D721Med (cell line): ENCODE data around the gene ANGPTL2.

Experiments used
- DNase-seq: peaks from one replicate; pipeline ENCODE4 v3.0.0; 2011; ENCODE audit warnings: low spot score; ENCODE audit not compliant: insufficient read length
- FAIRE-seq: peaks from 2 replicates; lab custom pipeline; 2011; peaks lifted over from hg19 to GRCh38; lab: Jason Lieb, UNC
- TF ChIP-seq, protein P1 (sequence below): IDR thresholded peaks from 2 replicates; pipeline ENCODE4 v1.5.1; 2012; ENCODE audit warnings: mild to moderate bottlenecking, control low read depth; ENCODE audit not compliant: insufficient read depth; ENCODE audit errors: missing control alignments

The ANGPTL2 gene

DNA sequence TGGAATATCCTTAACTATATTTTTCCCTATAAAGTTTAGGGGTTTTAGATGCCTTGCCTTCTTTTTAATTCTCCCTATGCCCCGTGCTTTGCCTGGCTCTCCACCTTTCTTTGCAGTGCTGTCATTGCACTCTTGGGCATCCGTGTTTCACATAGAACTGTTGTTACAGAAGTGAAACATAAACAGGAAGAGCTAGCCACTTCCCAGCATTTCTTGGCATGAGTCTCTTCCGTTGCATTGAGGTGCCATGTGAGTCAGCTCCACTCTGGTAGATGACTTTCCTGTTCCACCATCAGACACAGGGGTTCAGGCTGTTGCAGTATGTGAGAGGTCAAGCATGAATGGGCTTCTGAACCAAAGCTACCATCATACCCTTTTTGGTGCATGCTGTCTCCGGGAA lies 73.4 kb downstream of the ANGPTL2 start:
- no peak for FAIRE-seq
- TF ChIP-seq, protein P1, sequence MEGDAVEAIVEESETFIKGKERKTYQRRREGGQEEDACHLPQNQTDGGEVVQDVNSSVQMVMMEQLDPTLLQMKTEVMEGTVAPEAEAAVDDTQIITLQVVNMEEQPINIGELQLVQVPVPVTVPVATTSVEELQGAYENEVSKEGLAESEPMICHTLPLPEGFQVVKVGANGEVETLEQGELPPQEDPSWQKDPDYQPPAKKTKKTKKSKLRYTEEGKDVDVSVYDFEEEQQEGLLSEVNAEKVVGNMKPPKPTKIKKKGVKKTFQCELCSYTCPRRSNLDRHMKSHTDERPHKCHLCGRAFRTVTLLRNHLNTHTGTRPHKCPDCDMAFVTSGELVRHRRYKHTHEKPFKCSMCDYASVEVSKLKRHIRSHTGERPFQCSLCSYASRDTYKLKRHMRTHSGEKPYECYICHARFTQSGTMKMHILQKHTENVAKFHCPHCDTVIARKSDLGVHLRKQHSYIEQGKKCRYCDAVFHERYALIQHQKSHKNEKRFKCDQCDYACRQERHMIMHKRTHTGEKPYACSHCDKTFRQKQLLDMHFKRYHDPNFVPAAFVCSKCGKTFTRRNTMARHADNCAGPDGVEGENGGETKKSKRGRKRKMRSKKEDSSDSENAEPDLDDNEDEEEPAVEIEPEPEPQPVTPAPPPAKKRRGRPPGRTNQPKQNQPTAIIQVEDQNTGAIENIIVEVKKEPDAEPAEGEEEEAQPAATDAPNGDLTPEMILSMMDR = no peak

GRCh38 chr9:127047971-127048370 lies 74.5 kb downstream of the ANGPTL2 start:
- DNase-seq (no peak), FAIRE-seq (no peak)
- TF ChIP-seq, protein P1 = no peak

More for the DNA sequence above, 73.4 kb downstream of the ANGPTL2 start:
- no peak for DNase-seq

DNA sequence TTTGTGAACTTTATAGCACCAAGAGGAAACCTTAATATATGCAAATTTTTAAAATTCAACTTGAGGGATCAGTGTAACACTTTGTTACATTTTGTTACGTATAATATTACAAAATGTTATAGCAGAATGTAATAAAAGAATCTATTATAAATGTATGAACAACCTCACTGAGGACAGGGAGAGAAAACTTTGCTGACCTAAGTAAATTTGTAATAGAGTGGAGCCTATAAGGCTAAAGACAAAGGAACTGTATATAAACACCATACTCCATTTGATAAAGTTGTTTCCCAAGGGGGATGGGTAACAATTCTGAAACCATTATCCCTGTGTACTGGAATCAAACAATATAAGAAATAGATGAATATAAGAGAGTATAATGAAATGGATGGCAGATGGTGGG lies 77.3 kb downstream of the ANGPTL2 start:
- DNase-seq (no peak), FAIRE-seq (no peak)
- TF ChIP-seq, protein P1 = no peak

GRCh38 chr9:127039492-127039891 lies 82.9 kb downstream of the ANGPTL2 start:
- FAIRE-seq = no peak
- DNase-seq = no peak
- TF ChIP-seq, protein P1 = no peak

GRCh38 chr9:127038531-127038930 lies 83.9 kb downstream of the ANGPTL2 start:
- TF ChIP-seq, protein P1 = no peak
- no peak for DNase-seq
- FAIRE-seq = no peak
